Vagina (tissue), 2 donors: ENCODE measurements around the gene CKAP2L. TPM values are rescaled to one million over a fixed set of nuclear protein-coding genes. Genes with fewer than 3 reads are reported as not detected.

Source experiments
- DNase-seq, 2 donors: peaks; one replicate each; pipeline ENCODE4 v3.0.0-alpha.2; 2017; ENCODE audit errors: extremely low spot score in 2 of 2
- H3K27ac ChIP-seq: fragments of 200-600 bp; sonication (generic); one replicate; pipeline ENCODE4 v1.5.1; 2019
- H3K27me3 ChIP-seq: fragments of 200-600 bp; sonication (generic); one replicate; pipeline ENCODE4 v1.5.1; 2019
- H3K36me3 ChIP-seq, 2 donors: fragments of 200-600 bp; sonication (generic); one replicate each; pipeline ENCODE4 v1.5.1; 2017 to 2019
- H3K4me1 ChIP-seq: fragments of 200-600 bp; sonication (generic); one replicate; pipeline ENCODE4 v1.5.1; 2019
- H3K4me3 ChIP-seq, 2 donors: fragments of 200-600 bp; sonication (generic); 1 replicate in 1 of 2; 2 replicates in 1 of 2; pipeline ENCODE4 v1.5.1; 2016 to 2019
- H3K9me3 ChIP-seq: fragments of 200-600 bp; sonication (generic); one replicate; pipeline ENCODE4 v1.5.1; 2019
- CTCF ChIP-seq, 3 experiments: fragments of 450-650 bp in 2 of 3; fragments of 200-600 bp in 1 of 3; sonication (generic) in 1 of 3; IDR thresholded peaks; one replicate each; pipeline ENCODE4 v1.5.1; 2017 to 2019; ENCODE audit warnings: antibody characterized with exemption in 3 of 3, mild to moderate bottlenecking in 2 of 3, moderate library complexity in 2 of 3
- POLR2A ChIP-seq, 2 donors: fragments of 450-650 bp; IDR thresholded peaks; one replicate each; pipeline ENCODE4 v1.6.1; 2017; ENCODE audit warnings: antibody characterized with exemption in 2 of 2, mild to moderate bottlenecking in 2 of 2, moderate library complexity in 2 of 2
- POLR2AphosphoS5 ChIP-seq, 2 donors: sonication (generic); formaldehyde crosslinking; IDR thresholded peaks; one replicate each; pipeline ENCODE4 v1.9.0; 2017; ENCODE audit warnings: antibody characterized with exemption in 2 of 2, mild to moderate bottlenecking in 2 of 2, low read depth in 1 of 2; ENCODE audit not compliant: insufficient read depth in 1 of 2
- intact Hi-C: fragments of 100-400 bp; cut with DNase I; formaldehyde crosslinking; loops from one replicate; pipeline ENCODE4 v1.15.1; 2023
- total RNA-seq: library from RNA; depleted of rRNA; stranded (reverse); fragments of >200 nt; gene quantifications from one replicate; pipeline ENCODE4 v1.2.3, GENCODE V29; 2016

The CKAP2L gene
- total RNA-seq, 1 donor from 2014 or later, result 1.2 TPM

- Histone ChIP-seq H3K36me3 (no peaks in the 10 kb centered on the region), H3K4me3 (no peak overlapping the region), H3K4me1 (no peaks in the 10 kb centered on the region), H3K9me3 (no peaks in the 10 kb centered on the region), H3K27me3 (no peaks in the 10 kb centered on the region), H3K27ac (no peak overlapping the region)
- TF ChIP-seq CTCF (IDR thresholded peaks at IDR 0.05) (no peak), POLR2A (IDR thresholded peaks at IDR 0.05) (no peak), POLR2AphosphoS5 (IDR thresholded peaks at IDR 0.05; ENCODE audit: insufficient read depth in 1 of 2, low read depth in 1 of 2) (no peak)
- DNase-seq, result no peak
- intact Hi-C loops, result no loop called here
These were observed 60.7 kb downstream of the CKAP2L start for GRCh38 chr2:112703684-112704083.

- no peaks in the 10 kb centered on the region for H3K4me1 ChIP-seq
- no peak for TF ChIP-seq POLR2A (IDR thresholded peaks at IDR 0.05)
- TF ChIP-seq CTCF (IDR thresholded peaks at IDR 0.05), result no peak
- no peak for TF ChIP-seq POLR2AphosphoS5 (IDR thresholded peaks at IDR 0.05; ENCODE audit: insufficient read depth in 1 of 2, low read depth in 1 of 2)
- no peak for DNase-seq
- no peak overlapping the region for H3K27ac ChIP-seq
- no peaks in the 10 kb centered on the region for H3K36me3 ChIP-seq
- H3K27me3 ChIP-seq, result no peaks in the 10 kb centered on the region
- intact Hi-C loops, result no loop called here
- no peak overlapping the region for H3K4me3 ChIP-seq
- H3K9me3 ChIP-seq, result no peaks in the 10 kb centered on the region
These were observed 63.4 kb downstream of the CKAP2L start for GRCh38 chr2:112701052-112701451.

- Histone ChIP-seq H3K27me3 (no peaks in the 10 kb centered on the region), H3K9me3 (no peaks in the 10 kb centered on the region), H3K4me1 (no peaks in the 10 kb centered on the region), H3K27ac (no peak overlapping the region), H3K4me3 (no peak overlapping the region), H3K36me3 (no peaks in the 10 kb centered on the region)
- intact Hi-C loops, result no loop called here
- no peak for DNase-seq
- TF ChIP-seq CTCF (IDR thresholded peaks at IDR 0.05), result no peak
- no peak for TF ChIP-seq POLR2A (IDR thresholded peaks at IDR 0.05)
- no peak for TF ChIP-seq POLR2AphosphoS5 (IDR thresholded peaks at IDR 0.05; ENCODE audit: insufficient read depth in 1 of 2, low read depth in 1 of 2)
These were observed 64.3 kb downstream of the CKAP2L start for GRCh38 chr2:112699984-112700667.

GRCh38 chr2:112698834-112699515 lies 65.4 kb downstream of the CKAP2L start:
- Histone ChIP-seq H3K27ac (no peak overlapping the region), H3K27me3 (no peaks in the 10 kb centered on the region), H3K4me3 (no peak overlapping the region), H3K4me1 (no peaks in the 10 kb centered on the region), H3K36me3 (no peaks in the 10 kb centered on the region), H3K9me3 (no peaks in the 10 kb centered on the region)
- intact Hi-C loops, result no loop called here
- no peak for TF ChIP-seq POLR2A (IDR thresholded peaks at IDR 0.05)
- DNase-seq, result no peak

GRCh38 chr2:112694182-112694581 lies 70.2 kb downstream of the CKAP2L start:
- no peaks in the 10 kb centered on the region for H3K9me3 ChIP-seq
- peaks cover 9% of the 10 kb centered on the region for H3K4me1 ChIP-seq
- DNase-seq, result peak in 1 of 2 donors; percentile 56
- H3K4me3 ChIP-seq, result no peak overlapping the region
- intact Hi-C loops, result no loop called here
- H3K27me3 ChIP-seq, result no peaks in the 10 kb centered on the region
- no peak overlapping the region for H3K27ac ChIP-seq
- no peaks in the 10 kb centered on the region for H3K36me3 ChIP-seq
- no peak for TF ChIP-seq CTCF (IDR thresholded peaks at IDR 0.05)
